HG03342 (cell line): ENCODE measurements around the gene GINM1.

Source experiments
- ATAC-seq: cut with Tn5 transposase; IDR thresholded peaks from one replicate; pipeline ENCODE4 v1.9.1; 2021; ENCODE audit warnings: mild to moderate bottlenecking, moderate library complexity; ENCODE audit not compliant: unreplicated experiment

Gene GINM1

GRCh38 chr6:149592983-149593382 is 26.8 kb downstream of the GINM1 start:
- no peak for ATAC-seq

- no peak for ATAC-seq
Measured at GRCh38 chr6:149593408-149593807, 27.2 kb downstream of the GINM1 start.

- no peak for ATAC-seq
Measured at GRCh38 chr6:149600508-149600907, 34.3 kb downstream of the GINM1 start.

- peak; percentile 65 for ATAC-seq
Measured at GRCh38 chr6:149608381-149608982, 42.3 kb downstream of the GINM1 start.

- no peak for ATAC-seq
Measured at GRCh38 chr6:149614337-149614736, 48.2 kb downstream of the GINM1 start.

- ATAC-seq = no peak
Measured at GRCh38 chr6:149615805-149616204, 49.6 kb downstream of the GINM1 start.

GRCh38 chr6:149627672-149628071 is 61.5 kb downstream of the GINM1 start:
- no peak for ATAC-seq

- peak; percentile 90 for ATAC-seq
Measured at GRCh38 chr6:149628875-149629510, 62.8 kb downstream of the GINM1 start.

- ATAC-seq = no peak
Measured at GRCh38 chr6:149634315-149634714, 68.1 kb downstream of the GINM1 start.

- ATAC-seq = no peak
Measured at GRCh38 chr6:149636124-149636523, 69.9 kb downstream of the GINM1 start.
